Vagina (tissue), 2 donors: Measurements from ENCODE around the gene ZNF408.

Source experiments
- POLR2A ChIP-seq, 2 donors: fragments of 450-650 bp; IDR thresholded peaks; one replicate each; pipeline ENCODE4 v1.6.1; 2017; ENCODE audit warnings: antibody characterized with exemption in 2 of 2, mild to moderate bottlenecking in 2 of 2, moderate library complexity in 2 of 2
- POLR2AphosphoS5 ChIP-seq, 2 donors: sonication (generic); formaldehyde crosslinking; IDR thresholded peaks; one replicate each; pipeline ENCODE4 v1.9.0; 2017; ENCODE audit warnings: antibody characterized with exemption in 2 of 2, mild to moderate bottlenecking in 2 of 2, low read depth in 1 of 2; ENCODE audit not compliant: insufficient read depth in 1 of 2
- TF ChIP-seq, protein P1 (sequence below), 3 experiments: fragments of 450-650 bp in 2 of 3; fragments of 200-600 bp in 1 of 3; sonication (generic) in 1 of 3; IDR thresholded peaks; one replicate each; pipeline ENCODE4 v1.5.1; 2017 to 2019; ENCODE audit warnings: antibody characterized with exemption in 3 of 3, mild to moderate bottlenecking in 2 of 3, moderate library complexity in 2 of 3

DNA sequence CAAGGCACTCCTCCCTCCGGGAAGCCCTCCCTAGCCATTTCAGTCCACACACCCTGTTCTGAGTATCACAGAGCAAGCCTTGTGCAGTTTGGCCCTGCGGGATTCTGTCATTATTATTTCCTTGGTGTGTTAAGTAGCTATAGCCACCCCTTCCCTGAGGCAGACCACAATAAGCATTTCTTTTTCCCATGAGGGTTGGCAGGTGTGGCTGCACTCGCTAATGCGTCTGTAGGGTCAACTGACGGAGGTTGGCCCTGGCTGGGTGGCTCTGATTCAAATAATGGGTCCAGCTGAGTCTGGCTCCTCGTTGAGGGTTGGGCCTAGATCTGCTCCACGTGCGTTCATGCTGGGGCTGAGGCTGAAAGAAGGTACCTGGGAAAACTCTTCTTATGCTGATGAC is 23.3 kb downstream of the ZNF408 start:
- TF ChIP-seq POLR2A (IDR thresholded peaks at IDR 0.05) (no peak), POLR2AphosphoS5 (IDR thresholded peaks at IDR 0.05; ENCODE audit: insufficient read depth in 1 of 2, low read depth in 1 of 2) (no peak)
- TF ChIP-seq, protein P1, sequence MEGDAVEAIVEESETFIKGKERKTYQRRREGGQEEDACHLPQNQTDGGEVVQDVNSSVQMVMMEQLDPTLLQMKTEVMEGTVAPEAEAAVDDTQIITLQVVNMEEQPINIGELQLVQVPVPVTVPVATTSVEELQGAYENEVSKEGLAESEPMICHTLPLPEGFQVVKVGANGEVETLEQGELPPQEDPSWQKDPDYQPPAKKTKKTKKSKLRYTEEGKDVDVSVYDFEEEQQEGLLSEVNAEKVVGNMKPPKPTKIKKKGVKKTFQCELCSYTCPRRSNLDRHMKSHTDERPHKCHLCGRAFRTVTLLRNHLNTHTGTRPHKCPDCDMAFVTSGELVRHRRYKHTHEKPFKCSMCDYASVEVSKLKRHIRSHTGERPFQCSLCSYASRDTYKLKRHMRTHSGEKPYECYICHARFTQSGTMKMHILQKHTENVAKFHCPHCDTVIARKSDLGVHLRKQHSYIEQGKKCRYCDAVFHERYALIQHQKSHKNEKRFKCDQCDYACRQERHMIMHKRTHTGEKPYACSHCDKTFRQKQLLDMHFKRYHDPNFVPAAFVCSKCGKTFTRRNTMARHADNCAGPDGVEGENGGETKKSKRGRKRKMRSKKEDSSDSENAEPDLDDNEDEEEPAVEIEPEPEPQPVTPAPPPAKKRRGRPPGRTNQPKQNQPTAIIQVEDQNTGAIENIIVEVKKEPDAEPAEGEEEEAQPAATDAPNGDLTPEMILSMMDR (IDR thresholded peaks at IDR 0.05): no peak
